ENCODE results near the gene WDR37.
"Not testable (repeated sequence)": the region's sequence is repeated elsewhere in the genome, so short reads cannot be mapped to it uniquely, and the experiment has no call there.

WDR37 gene

DNA sequence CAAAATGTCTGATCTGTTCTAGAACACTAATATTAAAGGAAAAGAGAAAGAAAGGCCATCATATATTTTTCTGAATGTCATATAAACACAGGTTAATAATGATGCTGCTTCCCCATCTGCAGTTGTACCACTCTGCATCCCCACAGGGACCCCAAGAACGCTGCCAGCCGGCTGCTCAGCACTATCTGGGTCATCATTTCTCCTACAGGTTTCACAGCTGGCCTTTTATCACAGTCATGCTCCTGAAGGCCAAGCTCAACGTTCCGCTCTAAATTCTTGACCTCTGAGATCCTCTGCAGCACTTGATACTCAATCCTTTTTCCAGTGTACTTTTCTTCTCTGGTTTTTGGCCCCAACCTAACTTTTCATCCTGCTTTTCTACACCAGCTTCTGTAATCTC lies 12.0 kb upstream of the WDR37 start:
- no peak for DNase-seq

- DNase-seq: no peak
Observed at GRCh38 chr10:1044964-1045363, 11.2 kb upstream of the WDR37 start.

- DNase-seq: no peak
Observed at GRCh38 chr10:1045415-1045814, 10.8 kb upstream of the WDR37 start.

GRCh38 chr10:1047937-1048336 lies 8.2 kb upstream of the WDR37 start:
- no peak for DNase-seq

DNA sequence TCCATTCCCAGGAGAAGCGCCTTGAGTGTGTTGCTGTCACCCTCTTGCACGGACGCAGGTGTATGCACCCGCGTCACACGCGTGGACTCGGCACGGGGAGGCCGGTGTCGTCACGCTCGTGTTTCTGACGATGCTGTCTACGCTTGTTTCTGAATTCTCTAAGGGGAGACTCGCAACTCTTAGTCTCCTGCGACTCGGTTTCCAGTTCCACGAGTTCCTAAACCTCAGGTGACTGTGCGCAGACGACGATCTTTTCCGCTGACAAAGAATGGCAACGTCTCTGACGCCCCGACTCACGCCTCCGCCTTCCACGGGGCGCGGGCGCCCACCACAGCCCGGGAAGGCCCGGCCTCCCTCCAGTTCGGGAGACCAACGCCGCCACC lies 7.8 kb upstream of the WDR37 start:
- no peak for DNase-seq

DNA sequence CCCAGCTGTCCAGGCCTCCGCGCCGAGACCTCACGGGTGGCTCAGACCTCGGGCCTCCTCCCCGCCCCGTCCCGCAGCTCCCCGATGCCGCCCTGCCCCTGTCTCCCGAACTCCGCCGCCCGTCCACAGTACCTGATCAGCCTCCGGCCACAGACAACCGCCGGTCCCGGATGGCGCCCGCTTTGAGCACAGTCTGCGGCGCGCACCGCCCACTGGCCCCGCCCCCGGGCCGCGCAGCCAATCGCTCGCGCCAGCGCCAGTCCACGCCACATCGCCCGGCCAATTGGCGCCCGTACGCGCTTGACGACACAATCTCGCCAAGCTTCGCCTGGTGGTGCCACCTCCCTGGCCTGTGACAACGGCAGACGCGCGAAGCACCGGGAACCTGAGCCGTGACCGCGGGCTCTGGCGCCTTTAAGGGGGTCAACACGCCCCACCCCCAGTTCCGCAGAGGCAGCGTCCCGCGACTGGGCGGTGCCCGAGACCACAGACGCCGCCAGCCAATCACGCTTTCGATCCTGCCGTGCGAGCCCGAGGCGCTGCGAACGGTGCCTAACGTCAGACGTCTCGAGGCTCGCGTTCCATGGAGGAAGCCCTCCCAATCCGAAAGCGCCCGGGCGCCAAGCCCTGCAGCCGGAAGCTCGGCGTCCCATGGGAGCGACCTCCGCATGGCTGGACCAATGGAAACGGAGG lies 7.3 kb upstream of the WDR37 start, which contains the start of gene IDI1:
Gene IDI1 (minus strand): TSS at position 388 of the 693 bp plus-strand sequence. CDS start 116 bp downstream, at position 272.
- peak; percentile 90 for DNase-seq

DNA sequence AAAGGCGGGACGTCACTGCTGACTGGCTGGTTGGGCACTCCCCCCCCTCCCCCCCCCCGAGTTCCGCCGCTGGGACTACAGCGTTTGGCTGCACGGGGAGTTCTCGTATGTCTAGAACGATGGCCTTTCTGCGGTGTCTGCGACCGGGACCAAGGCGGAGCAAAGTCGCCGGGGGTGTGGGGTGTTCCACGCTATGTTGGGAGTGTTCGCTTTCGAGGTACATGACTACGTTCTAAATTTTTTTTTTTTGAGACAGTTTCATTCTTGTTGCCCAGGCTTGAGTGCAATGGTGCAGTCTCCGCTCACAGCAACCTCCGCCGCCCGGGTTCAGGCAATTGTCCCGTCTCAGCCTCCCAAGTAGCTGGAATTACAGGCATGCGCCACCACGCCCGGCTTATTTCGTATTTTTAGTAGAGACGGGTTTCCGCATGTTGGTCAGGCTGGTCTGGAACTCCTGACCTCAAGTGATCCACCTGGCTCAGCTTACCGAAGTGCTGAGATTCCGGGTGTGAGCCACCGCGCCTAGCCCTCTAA lies 6.7 kb upstream of the WDR37 start:
- DNase-seq: no peak

DNA sequence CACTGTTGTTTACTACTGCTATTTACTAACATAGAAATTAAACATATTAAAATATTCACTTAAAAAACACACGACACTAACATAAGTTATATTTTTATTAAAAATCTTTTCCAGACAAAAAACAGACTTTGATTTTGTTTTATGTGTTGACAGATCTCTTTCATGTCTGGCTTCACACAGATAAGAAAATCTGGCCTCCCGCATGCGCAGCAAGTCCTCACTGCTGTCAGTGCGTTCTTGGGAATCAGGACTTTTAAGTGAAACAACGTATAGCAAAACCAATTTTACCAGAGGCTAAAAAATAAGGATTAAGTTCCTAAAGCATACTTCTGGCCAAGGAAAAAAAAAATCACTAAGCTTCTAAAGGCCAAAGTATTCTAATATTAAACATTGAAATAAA lies 6.0 kb upstream of the WDR37 start:
- DNase-seq: no peak

GRCh38 chr10:1050554-1050953 lies 5.6 kb upstream of the WDR37 start:
- no peak for DNase-seq

DNA sequence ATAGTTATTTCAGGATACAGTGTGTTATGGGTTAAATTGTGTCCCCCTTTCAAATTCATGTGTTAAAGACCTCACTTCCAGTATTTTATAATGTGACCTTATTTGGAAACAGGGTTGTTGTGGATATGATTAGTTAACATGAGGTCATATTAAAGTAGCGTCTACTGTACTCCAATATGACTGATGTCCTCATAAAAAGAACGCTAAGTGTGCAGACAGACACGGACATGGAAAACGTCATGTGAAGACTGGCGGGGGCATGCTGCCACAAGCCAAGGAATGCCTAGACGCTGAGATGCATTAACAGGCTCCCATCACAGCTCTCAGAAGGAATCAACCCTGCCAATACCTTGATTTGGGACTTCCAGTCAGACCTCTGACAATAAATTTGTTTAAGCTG lies 1.5 kb upstream of the WDR37 start:
- no peak for DNase-seq

DNA sequence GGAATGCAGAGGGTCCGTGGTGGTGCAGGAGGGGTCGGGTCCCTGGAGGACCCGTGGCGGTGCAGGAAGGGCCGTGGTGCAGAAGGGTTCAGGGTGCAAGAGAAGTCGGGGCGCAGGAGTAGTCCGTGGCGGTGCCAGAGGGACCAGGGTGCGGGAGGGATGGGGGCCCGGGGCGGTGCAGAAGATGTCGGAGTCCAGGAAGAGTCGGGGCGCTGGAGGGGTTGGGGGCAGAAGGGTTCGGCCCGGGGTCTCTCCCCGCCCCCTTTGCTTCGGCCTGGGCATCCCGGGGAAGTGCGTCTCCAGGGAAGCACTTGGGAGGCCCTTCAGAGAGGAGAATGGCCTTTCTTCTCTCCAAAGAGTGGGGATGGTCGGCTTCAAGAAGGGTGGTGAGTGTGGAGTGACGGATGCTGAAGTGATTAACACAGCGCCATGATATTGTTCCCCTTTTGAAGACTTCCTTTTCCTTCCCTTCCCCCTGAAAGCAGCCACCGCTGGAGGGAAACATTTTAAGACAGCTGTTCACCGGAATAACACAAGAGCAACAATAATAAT lies 997 bp downstream of the WDR37 start:
- DNase-seq: no peak

DNA sequence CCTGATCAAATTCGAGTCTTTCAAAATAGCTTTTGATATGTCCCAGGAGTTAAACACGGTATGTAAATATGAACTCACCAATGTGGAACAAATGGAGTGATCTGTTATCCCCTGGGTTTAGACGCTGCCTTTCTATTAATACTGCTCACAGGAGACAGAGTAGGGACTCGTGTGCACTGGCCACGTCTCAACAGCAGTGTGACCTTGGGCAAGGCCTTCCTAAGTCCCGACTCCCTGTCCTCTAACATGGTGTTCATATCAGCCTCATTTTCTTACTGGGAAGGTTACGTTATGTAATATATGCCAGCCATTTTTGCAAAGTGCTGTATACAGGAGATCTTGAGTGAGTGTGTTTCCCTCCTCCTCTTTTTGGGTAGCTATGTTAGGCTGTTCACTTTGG lies 1.8 kb downstream of the WDR37 start:
- no peak for DNase-seq

GRCh38 chr10:1059902-1060301 lies 3.7 kb downstream of the WDR37 start:
- DNase-seq: no peak

- no peak for DNase-seq
Observed at GRCh38 chr10:1061930-1062774, 6.0 kb downstream of the WDR37 start.

GRCh38 chr10:1063232-1063865 lies 7.2 kb downstream of the WDR37 start:
- DNase-seq: no peak

GRCh38 chr10:1064964-1065247 lies 8.7 kb downstream of the WDR37 start:
- no peak for DNase-seq

GRCh38 chr10:1066734-1067133 lies 10.5 kb downstream of the WDR37 start:
- not testable (repeated sequence) for DNase-seq

DNA sequence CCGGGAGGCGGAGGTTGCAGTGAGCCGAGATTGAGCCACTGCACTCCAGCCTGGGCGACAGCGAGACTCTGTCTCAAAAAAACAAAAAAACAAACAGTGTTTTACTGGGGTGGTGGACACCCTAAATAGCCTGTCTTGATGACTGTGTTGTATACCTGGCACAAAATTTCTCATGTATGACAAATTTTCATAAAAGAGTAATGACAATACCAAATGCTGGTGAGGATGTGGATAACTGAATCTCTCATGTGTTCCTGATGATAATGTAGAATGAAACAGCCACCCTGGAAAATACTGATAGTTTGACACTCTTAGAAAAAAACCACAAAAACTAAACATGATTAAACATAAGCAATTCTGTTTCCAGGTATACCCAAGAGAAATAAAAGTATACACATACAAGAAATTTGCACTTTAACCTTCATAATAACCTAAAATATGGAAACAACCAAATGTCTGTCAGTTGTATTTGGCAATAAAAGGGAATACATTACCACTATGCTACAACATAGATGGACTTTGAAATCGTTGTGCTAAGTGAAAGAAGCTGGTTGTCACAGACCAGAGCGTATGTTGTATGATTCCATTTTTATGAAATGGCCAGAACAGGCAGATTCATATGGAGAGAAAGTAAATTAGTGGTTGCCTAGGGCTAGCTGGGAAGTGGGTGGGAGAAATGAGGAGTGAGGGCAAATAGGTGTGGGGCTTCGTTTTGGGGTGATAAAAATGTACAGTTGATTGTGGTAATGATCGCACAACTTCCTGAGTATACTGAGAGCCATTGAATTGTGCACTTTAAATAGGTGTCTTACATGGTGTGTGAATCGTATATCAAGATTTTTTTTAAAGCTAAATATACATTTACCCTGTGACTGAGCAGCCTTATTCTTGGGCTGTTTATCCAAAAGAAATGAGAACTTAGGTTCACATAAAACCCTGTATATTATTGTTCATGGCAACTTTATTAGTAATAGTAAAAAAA lies 12.5 kb downstream of the WDR37 start:
- no peak for DNase-seq

DNA sequence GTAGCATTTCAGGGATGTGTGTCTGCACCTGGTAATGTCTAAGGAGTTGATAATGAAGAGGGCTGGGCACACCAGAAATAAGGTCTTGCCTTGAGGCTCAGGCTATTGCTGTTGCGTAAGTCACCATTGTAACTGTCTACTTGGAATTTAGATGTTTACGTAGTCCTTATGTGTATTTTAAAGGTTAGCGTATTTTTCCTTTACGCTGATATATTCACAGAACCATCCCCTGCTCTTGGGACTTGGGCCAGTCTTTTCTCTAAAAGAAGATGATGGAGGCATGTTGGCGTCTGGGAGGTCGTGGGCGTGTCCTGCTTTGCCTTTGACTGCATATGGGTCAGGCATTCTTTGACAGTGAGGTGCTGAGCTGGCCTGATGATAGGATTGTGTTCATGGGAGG lies 14.7 kb downstream of the WDR37 start:
- DNase-seq: no peak

GRCh38 chr10:1074052-1074747 lies 18.0 kb downstream of the WDR37 start:
- no peak for DNase-seq

GRCh38 chr10:1074748-1075308 lies 18.6 kb downstream of the WDR37 start:
- DNase-seq: no peak
